Measurements from ENCODE around the gene SGK2. TPM values are rescaled to one million over a fixed set of nuclear protein-coding genes. Genes with fewer than 3 reads are reported as not detected.

The SGK2 gene
- total RNA-seq, 1 experiment from 2014 or later = not detected

DNA sequence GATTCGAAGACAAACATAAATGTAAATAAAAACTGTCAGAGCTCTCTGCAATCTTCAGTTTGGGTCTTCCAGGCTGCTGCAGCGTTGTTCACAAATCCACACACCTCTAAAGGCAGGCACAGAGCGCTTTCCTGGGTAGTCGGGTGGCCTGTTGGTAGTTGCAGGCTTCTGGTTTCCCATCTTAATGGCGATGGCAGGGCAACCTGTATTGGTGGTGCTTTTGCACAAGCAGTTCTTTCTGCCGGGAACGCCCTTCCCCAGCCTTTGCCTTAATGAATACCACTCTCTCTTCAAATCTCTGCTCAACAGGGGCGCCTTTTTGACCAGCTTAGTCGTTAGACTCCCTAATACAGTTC lies 31.2 kb downstream of the SGK2 start:
- no peak overlapping the region for H3K27ac ChIP-seq (ENCODE audit: insufficient read length, low read depth, low read length)

More for the DNA sequence above, 31.2 kb downstream of the SGK2 start:
- H3K79me2 ChIP-seq (ENCODE audit: insufficient read depth, low read length) = no peaks in the 10 kb centered on the region; the same call in 1 of the 2 replicates
- H3K4ac ChIP-seq (ENCODE audit: low read depth, low read length) = no peak overlapping the region
- Mint-ChIP-seq H3K27ac (peak overlapping the region; percentile 95 to 99 (median 99)), H3K36me3 (ENCODE audit: insufficient read depth in 1 of 3, low read depth in 3 of 3) (peaks cover 8 to 10% (median 9%) of the 10 kb centered on the region in 3 experiments; a peak in 6 of 7 replicates), H3K4me3 (peak overlapping the region; percentile 82 to 92), H3K9me3 (no peaks in the 10 kb centered on the region; a peak in 1 of 5 replicates), H3K27me3 (ENCODE audit: low read depth) (peaks cover 2% of the 10 kb centered on the region; the same call in 1 of the 2 replicates), H3K4me1 (peaks cover 11 to 18% of the 10 kb centered on the region in 2 experiments)
- no peaks in the 10 kb centered on the region for H3K9me3 ChIP-seq (ENCODE audit: control insufficient read depth, low read depth, low read length)
- no peak overlapping the region for H2BK120ac ChIP-seq (ENCODE audit: low read depth, low read length, poor library complexity, severe bottlenecking)
- TF ChIP-seq, protein P1, sequence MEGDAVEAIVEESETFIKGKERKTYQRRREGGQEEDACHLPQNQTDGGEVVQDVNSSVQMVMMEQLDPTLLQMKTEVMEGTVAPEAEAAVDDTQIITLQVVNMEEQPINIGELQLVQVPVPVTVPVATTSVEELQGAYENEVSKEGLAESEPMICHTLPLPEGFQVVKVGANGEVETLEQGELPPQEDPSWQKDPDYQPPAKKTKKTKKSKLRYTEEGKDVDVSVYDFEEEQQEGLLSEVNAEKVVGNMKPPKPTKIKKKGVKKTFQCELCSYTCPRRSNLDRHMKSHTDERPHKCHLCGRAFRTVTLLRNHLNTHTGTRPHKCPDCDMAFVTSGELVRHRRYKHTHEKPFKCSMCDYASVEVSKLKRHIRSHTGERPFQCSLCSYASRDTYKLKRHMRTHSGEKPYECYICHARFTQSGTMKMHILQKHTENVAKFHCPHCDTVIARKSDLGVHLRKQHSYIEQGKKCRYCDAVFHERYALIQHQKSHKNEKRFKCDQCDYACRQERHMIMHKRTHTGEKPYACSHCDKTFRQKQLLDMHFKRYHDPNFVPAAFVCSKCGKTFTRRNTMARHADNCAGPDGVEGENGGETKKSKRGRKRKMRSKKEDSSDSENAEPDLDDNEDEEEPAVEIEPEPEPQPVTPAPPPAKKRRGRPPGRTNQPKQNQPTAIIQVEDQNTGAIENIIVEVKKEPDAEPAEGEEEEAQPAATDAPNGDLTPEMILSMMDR (conservative IDR thresholded peaks at IDR 0.05) = no peak
- no peak overlapping the region for H2BK15ac ChIP-seq (ENCODE audit: low read depth, low read length)
- H3K9ac ChIP-seq (ENCODE audit: extremely low read depth, insufficient read length, low read length) = peak overlapping the region; percentile 33
- no peak overlapping the region for H3T11ph ChIP-seq (ENCODE audit: low read length)
- peak overlapping the region; percentile 74 for H3K4me2 ChIP-seq (ENCODE audit: insufficient read depth, insufficient read length, low read length)
- no peaks in the 10 kb centered on the region; the same call in 1 of the 2 replicates for H3K4me1 ChIP-seq (ENCODE audit: insufficient read depth, low read length)
- H3K23ac ChIP-seq (ENCODE audit: insufficient read length, low read depth, low read length) = no peak overlapping the region
- no peak overlapping the region for H2AK5ac ChIP-seq (ENCODE audit: insufficient read length, low read length)
- peaks cover 3% of the 10 kb centered on the region for H3K79me1 ChIP-seq (ENCODE audit: insufficient read depth, low read depth, low read length, poor library complexity, severe bottlenecking)
- H4K91ac ChIP-seq (ENCODE audit: insufficient read length, low read depth, low read length) = no peak overlapping the region
- WGBS (ENCODE audit: extremely low coverage, insufficient read length, low lambda C conversion rate) = no CpG with 5 or more reads among the region's 9 CpGs
- no peak overlapping the region for H4K5ac ChIP-seq (ENCODE audit: insufficient read length, low read depth, low read length)
- H3K18ac ChIP-seq (ENCODE audit: insufficient read length, low read depth, low read length) = no peak overlapping the region
- H2BK5ac ChIP-seq (ENCODE audit: insufficient read length, low read length) = no peak overlapping the region
- H3K23me2 ChIP-seq (ENCODE audit: insufficient read length, low read depth, low read length, poor library complexity, severe bottlenecking) = peaks cover 6% of the 10 kb centered on the region
- no peak overlapping the region for H4K8ac ChIP-seq (replicated peaks; ENCODE audit: insufficient read length, low read depth, low read length)
- H2AFZ ChIP-seq (ENCODE audit: low read length) = no peak overlapping the region
- H2BK12ac ChIP-seq (ENCODE audit: insufficient read length, low read depth, low read length) = no peak overlapping the region
- no peaks in the 10 kb centered on the region for H4K20me1 ChIP-seq (ENCODE audit: control insufficient read depth, insufficient read depth, insufficient read length)
- H2BK20ac ChIP-seq (ENCODE audit: low read depth, low read length, poor library complexity, severe bottlenecking) = no peak overlapping the region
- no peak overlapping the region for H3K56ac ChIP-seq (ENCODE audit: insufficient read length, low read depth, low read length)
- H3K27me3 ChIP-seq (ENCODE audit: insufficient read depth, low read length) = no peaks in the 10 kb centered on the region
- peak; percentile 41 for DNase-seq
- H3K14ac ChIP-seq (ENCODE audit: insufficient read depth, low read length) = no peak overlapping the region
